HL-60/S4 treated with phorbol 12-myristate 13-acetate at 8.2 ng/mL for 4 days and 3 days (cell line): ENCODE measurements around the gene KCNJ18.
"Not testable (repeated sequence)": the region's sequence is repeated elsewhere in the genome, so short reads cannot be mapped to it uniquely, and the experiment has no call there.

Experiments
- in situ Hi-C: fragments of 300-500 bp; cut with MboI; formaldehyde crosslinking; loops from 2 replicates; pipeline ENCODE4 v1.15.0; 2022; ENCODE audit warnings: low sequenced_read_pairs

The KCNJ18 gene

DNA sequence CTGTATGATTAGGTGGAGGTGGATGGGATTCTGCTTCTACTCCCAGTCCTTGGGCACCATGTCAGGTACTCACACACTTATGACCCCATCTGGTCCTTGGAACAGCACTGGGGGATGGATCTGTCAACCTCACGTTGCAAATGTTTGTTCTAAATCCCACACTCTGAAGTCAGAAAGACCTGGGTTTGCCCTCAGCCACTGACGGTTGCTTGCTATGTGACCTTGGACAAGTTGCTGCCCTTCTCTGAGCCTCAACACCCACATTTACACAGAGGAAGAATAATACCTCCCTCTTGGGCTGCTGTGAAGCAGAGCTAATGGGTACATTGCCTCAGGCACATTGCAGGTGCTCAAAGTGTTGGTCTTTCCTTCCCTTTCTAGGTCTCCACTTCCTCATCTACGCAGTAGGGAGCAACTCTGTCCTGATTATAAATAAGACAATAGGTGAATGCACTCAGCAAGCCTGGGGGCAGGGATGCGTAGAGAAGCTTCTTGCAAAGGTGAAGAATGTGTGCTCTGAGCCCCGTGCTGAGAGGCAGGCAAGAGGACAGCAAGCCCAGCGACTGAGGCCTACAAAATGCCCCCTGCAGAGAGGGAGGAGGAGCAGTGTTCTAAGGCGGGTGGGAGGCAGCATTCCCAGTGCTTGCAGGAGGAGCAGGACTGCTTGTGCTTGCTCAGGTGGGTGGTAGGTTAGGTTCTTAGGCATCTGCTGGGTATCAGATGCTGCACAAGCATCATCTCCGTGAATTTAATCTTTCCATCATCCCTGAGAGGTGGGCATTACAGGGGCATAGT is 21.8 kb upstream of the KCNJ18 start:
- in situ Hi-C loops, result not testable (repeated sequence)

GRCh38 chr17:21671437-21671836 is 20.9 kb upstream of the KCNJ18 start:
- in situ Hi-C loops, result not testable (repeated sequence)

- in situ Hi-C loops, result not testable (repeated sequence)
Measured at GRCh38 chr17:21671871-21672270, 20.5 kb upstream of the KCNJ18 start.

- in situ Hi-C loops, result not testable (repeated sequence)
Measured at GRCh38 chr17:21673451-21674241, 18.7 kb upstream of the KCNJ18 start.

GRCh38 chr17:21674242-21674731 is 18.0 kb upstream of the KCNJ18 start:
- in situ Hi-C loops, result no loop called here

DNA sequence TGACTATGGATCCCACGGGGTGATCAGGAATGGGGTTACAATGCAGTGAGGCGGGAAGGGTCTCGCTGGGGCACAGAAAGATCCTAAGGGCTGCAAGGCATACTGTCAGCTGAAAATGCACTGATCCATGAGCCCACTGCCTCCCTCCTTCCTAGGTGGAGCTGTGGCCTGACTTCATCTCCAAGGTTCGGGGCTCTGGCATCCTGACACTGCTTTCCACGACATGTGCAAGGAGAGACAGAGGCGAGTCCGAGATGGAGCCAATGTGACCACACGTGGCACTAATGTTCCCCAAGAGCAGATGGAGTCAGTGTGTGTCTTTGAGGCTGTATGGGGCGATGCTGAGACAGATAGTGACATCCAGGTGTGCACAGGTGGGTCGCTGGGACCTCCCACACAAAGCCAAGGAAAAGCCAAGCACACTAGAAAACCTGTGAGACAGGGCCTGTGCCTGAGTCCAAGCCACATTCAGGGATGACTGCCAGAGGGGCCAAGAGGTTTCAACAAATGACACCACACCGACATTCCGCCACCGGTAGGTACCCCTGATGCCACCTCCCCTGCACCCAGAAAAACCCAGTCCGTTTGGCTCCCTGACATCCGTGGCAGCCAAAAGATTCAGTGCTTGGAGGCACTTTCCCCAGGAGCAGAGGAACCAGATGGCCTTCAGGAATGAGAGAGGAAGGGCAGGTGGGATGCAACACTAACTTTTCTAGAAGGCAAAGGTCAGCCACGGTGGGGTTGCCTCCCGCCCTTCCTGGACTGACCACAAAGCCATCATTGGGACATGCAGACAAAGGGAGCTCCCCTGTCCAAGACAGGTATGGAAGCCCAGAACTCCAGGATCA is 17.2 kb upstream of the KCNJ18 start:
- in situ Hi-C loops, result not testable (repeated sequence)

GRCh38 chr17:21675739-21676130 is 16.6 kb upstream of the KCNJ18 start:
- in situ Hi-C loops, result not testable (repeated sequence)

DNA sequence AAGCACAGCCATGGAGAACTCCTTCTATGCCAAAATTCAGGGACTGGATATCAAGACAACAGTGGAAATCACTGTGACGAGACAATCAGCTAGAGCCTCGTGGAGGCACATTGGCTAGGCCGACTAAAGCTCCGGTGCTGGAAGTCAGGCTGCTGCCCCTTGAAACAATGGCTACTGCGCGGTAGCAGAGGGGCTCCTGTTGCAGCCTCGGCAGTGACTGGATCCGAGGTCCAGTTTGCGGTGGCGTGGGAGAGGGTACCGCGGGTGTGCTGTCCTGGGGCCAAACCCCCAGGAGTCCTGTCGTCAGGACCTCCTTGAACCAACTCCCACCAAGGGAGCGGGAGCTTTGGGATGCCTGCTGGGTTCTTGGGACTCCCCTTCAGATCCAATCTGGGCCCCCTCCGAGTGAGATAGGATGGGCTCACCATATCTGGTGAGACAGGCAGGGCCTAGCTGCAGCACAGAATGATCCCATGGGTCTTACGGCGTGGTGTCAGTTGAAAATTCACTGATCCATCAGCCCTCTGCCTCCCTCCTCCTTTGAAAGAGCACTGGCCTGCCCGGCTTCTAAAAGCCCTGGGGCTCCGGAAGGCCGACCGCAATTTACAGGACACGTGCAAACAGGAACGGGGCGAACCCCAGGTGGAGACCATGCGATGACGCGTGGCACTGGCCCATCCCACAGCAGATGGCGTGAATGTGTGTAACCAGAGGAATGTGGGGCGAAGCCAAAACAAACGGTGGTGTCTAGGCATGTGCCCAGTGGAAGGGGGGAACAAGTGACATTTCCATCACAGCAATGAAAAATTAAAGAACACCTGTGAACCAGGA is 15.8 kb upstream of the KCNJ18 start:
- in situ Hi-C loops, result no loop called here

DNA sequence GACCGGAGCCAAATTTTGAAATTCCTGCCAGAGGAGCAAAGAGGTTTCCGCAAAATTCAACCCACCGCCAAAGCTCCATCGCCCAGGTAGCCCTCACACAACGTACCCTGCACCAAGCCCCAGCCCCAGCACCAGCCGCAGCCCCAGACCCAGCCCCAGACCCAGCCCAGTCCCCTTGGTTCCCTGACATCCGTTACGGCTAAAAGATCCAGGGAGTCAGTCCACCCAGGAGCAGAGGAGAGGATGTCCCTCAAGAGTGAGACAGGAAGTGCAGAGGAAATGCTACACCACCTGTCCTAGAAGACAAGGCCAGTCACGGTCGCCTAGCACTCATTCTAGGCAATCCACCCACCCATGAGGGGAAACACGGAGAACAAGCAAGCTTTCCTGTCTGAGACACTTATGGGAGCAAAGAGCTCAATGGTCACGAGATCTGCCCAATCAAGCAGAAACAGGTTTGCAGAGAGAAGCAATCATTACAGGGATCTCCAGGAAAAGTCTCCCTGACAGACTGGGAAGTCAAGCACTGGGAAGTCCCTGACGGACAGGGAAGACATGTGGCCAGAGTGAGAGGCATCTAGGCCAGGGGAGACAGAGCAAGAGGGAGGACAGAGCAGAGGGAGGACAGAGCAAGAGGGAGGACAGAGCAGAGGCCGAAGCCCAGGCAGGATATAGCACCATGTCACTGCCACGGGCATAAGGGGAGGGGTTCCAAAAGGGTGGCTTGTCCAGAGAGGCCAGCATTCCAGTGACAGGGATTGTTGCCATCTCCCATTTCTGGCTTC is 15.0 kb upstream of the KCNJ18 start:
- in situ Hi-C loops, result no loop called here

DNA sequence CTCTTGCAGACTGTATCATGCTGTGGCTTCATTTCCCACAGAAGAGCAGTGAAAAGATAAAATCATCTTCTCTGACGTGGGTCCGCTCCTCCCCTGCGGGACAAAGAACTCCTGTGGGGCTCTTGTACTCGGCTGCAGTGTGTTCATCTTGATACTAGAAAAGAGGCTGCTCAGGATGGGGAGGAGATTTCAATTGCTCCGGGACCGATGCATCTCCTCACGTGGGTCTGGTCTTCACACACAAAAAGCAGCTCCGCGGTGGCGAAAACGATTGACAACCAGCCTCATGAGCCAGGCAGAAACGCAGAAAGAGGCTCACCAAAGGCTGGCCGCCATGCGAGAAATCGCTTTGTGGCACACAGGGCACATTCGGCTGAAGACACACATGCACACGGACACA is 14.4 kb upstream of the KCNJ18 start:
- in situ Hi-C loops, result no loop called here

- in situ Hi-C loops, result no loop called here
Measured at GRCh38 chr17:21678393-21679081, 13.8 kb upstream of the KCNJ18 start.

- in situ Hi-C loops, result loop anchor here (10.0 kb wide), 1 partner anchor 275 kb away; no protein-coding TSS in a partner anchor
Measured at GRCh38 chr17:21679256-21680146, 12.8 kb upstream of the KCNJ18 start.

DNA sequence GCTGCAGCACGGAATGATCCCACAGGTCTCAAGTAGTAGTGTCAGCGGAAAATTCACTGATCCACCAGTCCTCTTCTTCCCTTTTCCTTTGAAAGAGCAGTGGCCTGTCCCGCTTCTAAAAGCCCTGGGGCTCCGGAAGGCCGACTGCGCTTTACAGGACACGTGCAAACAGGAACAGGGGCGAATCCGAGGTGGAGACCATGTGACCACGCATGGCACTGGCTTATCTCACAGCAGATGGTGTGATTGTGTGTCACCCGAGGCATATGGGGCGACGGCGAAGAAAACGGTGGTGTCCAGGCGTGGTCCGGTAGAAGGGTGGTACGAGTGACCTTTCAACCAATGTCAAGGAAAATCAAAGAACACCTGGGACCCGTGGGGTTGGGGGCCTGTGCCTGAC is 12.0 kb upstream of the KCNJ18 start:
- in situ Hi-C loops, result loop anchor here (10.0 kb wide), 1 partner anchor 276 kb away; no protein-coding TSS in a partner anchor

DNA sequence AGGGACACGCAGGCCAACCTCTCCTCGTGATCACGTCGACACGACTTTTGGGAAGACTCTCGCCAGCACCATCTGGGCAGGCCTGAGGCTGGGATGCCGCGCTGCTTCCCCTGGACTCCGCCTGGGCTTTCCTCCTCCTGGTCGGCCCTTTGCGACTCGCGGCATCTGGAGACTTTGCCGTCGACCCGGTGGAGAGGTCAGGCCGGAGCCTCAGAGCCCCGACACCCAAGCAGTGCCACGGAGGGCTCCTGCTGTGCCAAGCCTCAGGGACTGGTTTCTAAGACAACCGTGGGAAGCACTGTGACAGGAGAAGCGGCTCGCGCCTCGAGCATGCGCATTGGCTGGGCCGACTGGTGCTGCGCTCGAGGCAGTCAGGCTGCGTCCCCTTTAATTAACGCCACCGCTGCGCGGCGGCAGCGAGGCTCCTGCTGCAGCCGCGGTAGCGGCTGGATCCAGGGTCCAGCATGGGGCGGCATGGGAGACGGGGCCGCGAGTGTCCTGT is 11.4 kb upstream of the KCNJ18 start:
- in situ Hi-C loops, result loop anchor here (10.0 kb wide), 1 partner anchor 276 kb away; no protein-coding TSS in a partner anchor

GRCh38 chr17:21681576-21681975 is 10.7 kb upstream of the KCNJ18 start:
- in situ Hi-C loops, result loop anchor here (10.0 kb wide), 1 partner anchor 277 kb away; no protein-coding TSS in a partner anchor

DNA sequence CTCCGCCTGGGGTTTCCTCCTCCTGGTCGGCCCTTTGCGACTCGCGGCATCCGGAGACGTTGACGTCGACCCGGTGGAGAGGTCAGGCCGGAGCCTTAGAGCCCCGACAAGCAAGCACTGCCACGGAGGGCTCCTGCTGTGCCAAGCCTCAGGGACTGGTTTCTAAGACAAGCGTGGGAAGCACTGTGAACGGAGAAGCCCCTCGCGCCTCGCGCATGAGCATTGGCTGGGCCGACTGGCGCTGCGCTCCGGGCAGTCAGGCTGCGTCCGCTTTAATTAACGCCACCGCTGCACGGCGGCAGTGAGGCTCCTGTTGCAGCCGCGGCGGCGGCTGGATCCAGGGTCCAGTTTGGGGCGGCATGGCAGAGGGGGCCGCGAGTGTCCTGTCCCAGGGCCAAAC is 10.2 kb upstream of the KCNJ18 start:
- in situ Hi-C loops, result loop anchor here (10.0 kb wide), 1 partner anchor 277 kb away; no protein-coding TSS in a partner anchor

DNA sequence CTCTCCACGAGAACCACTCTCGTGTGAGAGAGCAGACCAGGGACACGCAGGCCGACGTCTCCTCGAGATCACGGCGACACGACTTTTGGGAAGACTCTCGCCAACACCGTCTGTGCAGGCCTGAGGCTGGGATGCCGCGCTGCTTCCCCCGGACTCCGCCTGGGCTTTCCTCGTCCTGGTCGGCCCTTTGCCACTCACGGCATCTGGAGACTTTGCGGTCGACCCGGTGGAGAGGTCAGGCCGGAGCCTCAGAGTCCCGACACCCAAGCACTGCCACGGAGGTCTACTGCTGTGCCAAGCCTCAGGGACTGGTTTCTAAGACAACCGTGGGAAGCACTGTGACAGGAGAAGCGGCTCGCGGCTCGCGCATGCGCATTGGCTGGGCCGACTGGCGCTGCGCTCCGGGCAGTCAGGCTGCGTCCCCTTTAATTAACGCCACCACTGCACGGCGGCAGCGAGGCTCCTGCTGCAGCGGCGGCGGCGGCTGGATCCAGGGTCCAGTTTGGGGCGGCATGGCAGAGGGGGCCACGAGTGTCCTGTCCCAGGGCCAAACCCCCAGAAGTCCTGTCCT is 9.1 kb upstream of the KCNJ18 start:
- in situ Hi-C loops, result loop anchor here (10.0 kb wide), 1 partner anchor 278 kb away; no protein-coding TSS in a partner anchor
